Suprapubic skin (tissue), 4 donors: ENCODE results near the gene UBXN11. TPM values are rescaled to one million over a fixed set of nuclear protein-coding genes. Genes with fewer than 3 reads are reported as not detected.
A peak's percentile ranks its signal among the peaks of the same experiment; 100 is the strongest.

ENCODE experiments used
- DNase-seq, 2 donors: peaks; one replicate each; pipeline ENCODE4 v3.0.0-alpha.2; 2019; ENCODE audit warnings: low spot score in 2 of 2
- H3K27ac ChIP-seq: fragments of 200-600 bp; sonication (generic); one replicate; pipeline ENCODE4 v1.5.1; 2019
- H3K27me3 ChIP-seq: fragments of 200-600 bp; sonication (generic); one replicate; pipeline ENCODE4 v1.5.1; 2019
- H3K36me3 ChIP-seq: fragments of 200-600 bp; sonication (generic); one replicate; pipeline ENCODE4 v1.5.1; 2019
- H3K4me1 ChIP-seq: fragments of 200-600 bp; sonication (generic); one replicate; pipeline ENCODE4 v1.5.1; 2019
- H3K4me3 ChIP-seq: fragments of 200-600 bp; sonication (generic); one replicate; pipeline ENCODE4 v1.5.1; 2019; ENCODE audit warnings: mild to moderate bottlenecking
- H3K9me3 ChIP-seq: fragments of 200-600 bp; sonication (generic); one replicate; pipeline ENCODE4 v1.5.1; 2019
- EP300 ChIP-seq: sonication (generic); formaldehyde crosslinking; IDR thresholded peaks from one replicate; pipeline ENCODE4 v1.6.1; 2017; ENCODE audit warnings: antibody characterized with exemption
- POLR2A ChIP-seq, 2 donors: fragments of 450-650 bp; IDR thresholded peaks; one replicate each; pipeline ENCODE4 v1.6.1; 2017; ENCODE audit warnings: antibody characterized with exemption in 2 of 2, mild to moderate bottlenecking in 2 of 2, moderate library complexity in 2 of 2
- POLR2AphosphoS5 ChIP-seq, 3 donors: sonication (generic); formaldehyde crosslinking; IDR thresholded peaks; one replicate each; pipeline ENCODE4 v1.6.1; 2017; ENCODE audit warnings: antibody characterized with exemption in 3 of 3
- WGBS: methylation state at CpG from one replicate; pipeline ENCODE4 v1.1.5; 2018; 5-methylcytosine and 5-hydroxymethylcytosine counted together
- total RNA-seq, 4 donors: library from RNA; depleted of rRNA; stranded (reverse); fragments of >200 nt; gene quantifications; one replicate each; pipeline ENCODE4 v1.1.0, GENCODE V29; 2016
- TF ChIP-seq, protein P1 (sequence below), 2 donors: fragments of 200-600 bp in 1 of 2; fragments of 450-650 bp in 1 of 2; sonication (generic) in 1 of 2; IDR thresholded peaks; one replicate each; pipeline ENCODE4 v1.5.1; 2016 to 2019; ENCODE audit warnings: antibody characterized with exemption in 2 of 2, mild to moderate bottlenecking in 1 of 2, moderate library complexity in 1 of 2

The UBXN11 gene
- total RNA-seq, 4 donors from 2014 or later = 3.2 to 19.1 (median 9.1) TPM

DNA sequence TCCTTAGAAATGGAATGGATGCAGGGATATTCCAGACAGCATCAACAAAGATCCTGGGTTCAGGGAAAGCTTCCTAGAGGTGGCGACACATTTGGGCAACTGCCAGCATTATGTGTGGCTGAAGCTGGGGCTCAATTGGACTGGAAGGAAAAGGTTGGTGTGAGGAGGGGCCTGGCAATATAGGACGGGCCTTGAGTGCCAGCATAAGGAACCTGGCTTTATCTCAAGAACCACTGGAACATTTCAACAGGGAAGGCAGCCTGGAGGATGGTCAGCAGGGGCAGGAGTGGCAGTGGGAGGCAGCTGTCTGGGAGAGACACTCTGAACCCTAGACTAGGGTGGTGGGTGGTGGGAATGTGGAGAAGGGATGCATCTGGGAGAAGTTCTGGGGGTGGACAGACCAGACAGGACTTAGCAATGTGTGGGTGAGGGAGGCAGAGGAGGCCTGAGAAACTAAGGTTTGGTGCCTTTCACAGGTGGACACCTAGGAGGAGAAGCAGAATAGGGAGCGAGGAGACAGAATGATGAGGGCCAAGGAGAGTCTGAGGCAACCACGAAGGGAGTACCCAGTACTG is 23.1 kb downstream of the UBXN11 start:
- TF ChIP-seq, protein P1, sequence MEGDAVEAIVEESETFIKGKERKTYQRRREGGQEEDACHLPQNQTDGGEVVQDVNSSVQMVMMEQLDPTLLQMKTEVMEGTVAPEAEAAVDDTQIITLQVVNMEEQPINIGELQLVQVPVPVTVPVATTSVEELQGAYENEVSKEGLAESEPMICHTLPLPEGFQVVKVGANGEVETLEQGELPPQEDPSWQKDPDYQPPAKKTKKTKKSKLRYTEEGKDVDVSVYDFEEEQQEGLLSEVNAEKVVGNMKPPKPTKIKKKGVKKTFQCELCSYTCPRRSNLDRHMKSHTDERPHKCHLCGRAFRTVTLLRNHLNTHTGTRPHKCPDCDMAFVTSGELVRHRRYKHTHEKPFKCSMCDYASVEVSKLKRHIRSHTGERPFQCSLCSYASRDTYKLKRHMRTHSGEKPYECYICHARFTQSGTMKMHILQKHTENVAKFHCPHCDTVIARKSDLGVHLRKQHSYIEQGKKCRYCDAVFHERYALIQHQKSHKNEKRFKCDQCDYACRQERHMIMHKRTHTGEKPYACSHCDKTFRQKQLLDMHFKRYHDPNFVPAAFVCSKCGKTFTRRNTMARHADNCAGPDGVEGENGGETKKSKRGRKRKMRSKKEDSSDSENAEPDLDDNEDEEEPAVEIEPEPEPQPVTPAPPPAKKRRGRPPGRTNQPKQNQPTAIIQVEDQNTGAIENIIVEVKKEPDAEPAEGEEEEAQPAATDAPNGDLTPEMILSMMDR (IDR thresholded peaks at IDR 0.05) = no peak
- no peak for TF ChIP-seq POLR2AphosphoS5 (IDR thresholded peaks at IDR 0.05)
- no peak for TF ChIP-seq EP300
- no peak for TF ChIP-seq POLR2A (IDR thresholded peaks at IDR 0.05)

GRCh38 chr1:26282401-26282918 is 24.0 kb downstream of the UBXN11 start:
- no peaks in the 10 kb centered on the region for H3K27me3 ChIP-seq
- H3K36me3 ChIP-seq = no peaks in the 10 kb centered on the region
- DNase-seq = peak in 1 of 2 donors; percentile 66
- TF ChIP-seq EP300 (no peak), POLR2A (IDR thresholded peaks at IDR 0.05) (no peak), POLR2AphosphoS5 (IDR thresholded peaks at IDR 0.05) (no peak)
- TF ChIP-seq, protein P1 (IDR thresholded peaks at IDR 0.05) = no peak
- 79% methylated on average over 6 of the region's 22 CpGs for WGBS
- H3K9me3 ChIP-seq = no peaks in the 10 kb centered on the region
- peaks cover 86% of the 10 kb centered on the region for H3K4me1 ChIP-seq
- peak overlapping the region; percentile 90 for H3K27ac ChIP-seq
- peak overlapping the region; percentile 64 for H3K4me3 ChIP-seq

More for the DNA sequence above, 23.1 kb downstream of the UBXN11 start:
- peak overlapping the region; percentile 75 for H3K27ac ChIP-seq
- no peak for DNase-seq
- 70% methylated on average over 4 of the region's 4 CpGs for WGBS
- H3K4me3 ChIP-seq = no peak overlapping the region
- H3K27me3 ChIP-seq = no peaks in the 10 kb centered on the region
- H3K9me3 ChIP-seq = no peaks in the 10 kb centered on the region
- H3K36me3 ChIP-seq = no peaks in the 10 kb centered on the region
- H3K4me1 ChIP-seq = peaks cover 86% of the 10 kb centered on the region

DNA sequence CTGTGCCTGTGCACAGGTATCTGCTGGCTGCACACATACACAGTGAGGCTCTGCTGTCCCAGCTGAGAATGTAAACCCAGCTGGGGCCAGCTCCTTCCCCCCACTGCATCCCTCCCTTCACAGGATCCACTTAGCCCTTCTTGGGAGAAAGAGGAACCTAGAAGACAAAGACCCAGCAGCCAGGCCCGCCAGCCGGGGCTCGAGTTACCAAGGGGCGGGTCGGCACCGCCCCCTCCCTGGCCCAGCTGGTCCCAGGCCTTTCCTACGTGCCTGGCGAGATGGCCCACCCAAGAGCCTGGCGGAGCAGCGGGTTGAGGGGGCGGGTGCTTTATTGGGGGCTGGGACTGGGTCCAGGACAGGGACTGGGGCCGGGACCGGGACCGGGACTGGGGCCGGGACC is 24.5 kb downstream of the UBXN11 start:
- Histone ChIP-seq H3K9me3 (no peaks in the 10 kb centered on the region), H3K27ac (peak overlapping the region; percentile 90), H3K4me1 (peaks cover 86% of the 10 kb centered on the region), H3K4me3 (peak overlapping the region; percentile 64), H3K36me3 (no peaks in the 10 kb centered on the region), H3K27me3 (no peaks in the 10 kb centered on the region)
- WGBS = 38% methylated on average over 15 of the region's 15 CpGs
- TF ChIP-seq EP300 (no peak), POLR2A (IDR thresholded peaks at IDR 0.05) (no peak), POLR2AphosphoS5 (IDR thresholded peaks at IDR 0.05) (no peak)
- TF ChIP-seq, protein P1 (IDR thresholded peaks at IDR 0.05) = no peak
- peak; percentile 65 to 78 for DNase-seq

DNA sequence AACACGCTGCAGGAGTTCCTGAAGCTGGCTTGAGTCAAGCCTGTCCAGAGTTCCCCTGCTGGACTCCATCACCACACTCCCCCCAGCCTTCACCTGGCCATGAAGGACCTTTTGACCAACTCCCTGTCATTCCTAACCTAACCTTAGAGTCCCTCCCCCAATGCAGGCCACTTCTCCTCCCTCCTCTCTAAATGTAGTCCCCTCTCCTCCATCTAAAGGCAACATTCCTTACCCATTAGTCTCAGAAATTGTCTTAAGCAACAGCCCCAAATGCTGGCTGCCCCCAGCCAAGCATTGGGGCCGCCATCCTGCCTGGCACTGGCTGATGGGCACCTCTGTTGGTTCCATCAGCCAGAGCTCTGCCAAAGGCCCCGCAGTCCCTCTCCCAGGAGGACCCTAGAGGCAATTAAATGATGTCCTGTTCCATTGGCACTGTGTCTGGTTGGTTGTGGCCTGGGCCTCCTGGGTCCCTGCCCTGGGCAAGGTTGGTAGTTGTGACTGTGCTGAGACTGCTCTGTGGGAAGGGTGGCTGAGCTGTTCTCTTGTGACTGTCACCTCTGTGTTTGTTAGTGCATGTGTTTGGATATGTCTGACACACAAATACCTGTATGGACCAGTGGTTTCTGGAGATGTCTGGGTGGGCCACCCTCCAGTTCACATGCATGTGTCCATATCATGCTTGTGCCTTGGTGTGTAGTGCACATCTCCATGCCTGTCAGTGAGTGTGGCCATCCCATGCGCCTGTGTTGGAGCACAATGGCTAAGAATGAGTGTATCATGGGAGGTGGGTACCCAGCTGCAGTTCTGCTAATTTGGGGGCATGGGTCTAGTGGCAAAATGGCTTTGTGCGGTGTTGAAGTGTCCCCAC is 25.1 kb downstream of the UBXN11 start:
- H3K9me3 ChIP-seq = no peaks in the 10 kb centered on the region
- 92% methylated on average over 5 of the region's 5 CpGs for WGBS
- TF ChIP-seq, protein P1 (IDR thresholded peaks at IDR 0.05) = no peak
- TF ChIP-seq POLR2A (IDR thresholded peaks at IDR 0.05) (no peak), POLR2AphosphoS5 (IDR thresholded peaks at IDR 0.05) (no peak), EP300 (no peak)
- no peaks in the 10 kb centered on the region for H3K36me3 ChIP-seq
- peak overlapping the region; percentile 64 for H3K4me3 ChIP-seq
- H3K27me3 ChIP-seq = no peaks in the 10 kb centered on the region
- H3K27ac ChIP-seq = peak overlapping the region; percentile 90
- peak in 1 of 2 donors; percentile 62 for DNase-seq
- peaks cover 91% of the 10 kb centered on the region for H3K4me1 ChIP-seq
